HG03135 (cell line): ENCODE results near the gene RAPGEF1.
"Not testable (repeated sequence)": the region's sequence is repeated elsewhere in the genome, so short reads cannot be mapped to it uniquely, and the experiment has no call there.

Source experiments
- ATAC-seq: cut with Tn5 transposase; IDR thresholded peaks from one replicate; pipeline ENCODE4 v1.9.1; 2021; ENCODE audit warnings: mild to moderate bottlenecking, moderate library complexity; ENCODE audit not compliant: unreplicated experiment

RAPGEF1 gene

DNA sequence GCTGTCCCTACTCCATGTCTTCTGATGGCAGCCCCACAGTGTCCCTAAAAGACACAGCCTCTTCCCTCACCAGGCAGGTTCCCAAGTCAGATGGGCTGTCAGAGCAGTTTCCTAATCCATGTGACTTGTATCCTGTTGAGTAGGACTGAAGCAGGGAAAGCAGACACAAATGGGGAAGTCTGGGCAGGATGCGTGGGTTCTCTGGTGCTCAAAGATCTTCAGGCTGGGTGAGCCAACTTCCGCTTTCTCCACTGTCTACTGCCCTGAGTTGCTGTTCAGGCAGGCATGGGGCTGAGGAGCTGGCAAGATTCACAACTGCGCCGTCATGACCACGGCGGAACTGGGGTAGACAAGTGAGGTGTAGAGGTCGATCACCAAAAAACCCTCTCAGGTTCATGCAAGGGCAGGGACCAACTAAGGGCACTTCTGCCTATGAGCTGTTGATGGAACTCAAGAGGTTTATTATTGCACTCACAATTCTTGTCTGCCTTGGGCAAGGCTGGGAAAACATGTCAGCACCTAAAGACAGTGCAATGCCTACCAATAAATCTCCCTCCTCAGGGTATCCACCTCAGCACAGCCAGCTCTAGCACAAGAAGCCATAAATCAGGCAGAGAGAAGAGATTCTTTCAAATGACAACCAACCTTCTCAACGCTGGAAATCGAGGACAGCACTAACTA is 83.4 kb downstream of the RAPGEF1 start:
- peak; percentile 50 for ATAC-seq

DNA sequence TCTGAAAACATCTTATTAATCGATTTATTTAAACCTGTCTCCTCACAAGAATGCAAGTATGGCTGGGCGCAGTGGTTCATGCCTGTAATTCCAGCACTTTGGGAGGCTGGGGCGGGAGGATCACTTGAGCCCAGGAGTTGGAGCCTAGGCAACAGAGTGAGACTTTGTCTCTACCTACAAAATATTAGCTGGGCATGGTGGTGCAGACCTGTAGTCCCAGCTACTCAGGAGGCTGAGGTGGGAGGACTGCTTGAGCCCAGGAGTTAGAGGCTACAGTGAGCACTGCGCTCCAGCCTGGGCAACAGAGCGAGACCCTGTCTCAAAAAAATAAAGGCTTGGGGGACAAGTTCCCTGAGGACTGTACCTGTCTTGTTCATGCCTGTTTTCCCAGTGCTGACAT is 85.5 kb downstream of the RAPGEF1 start:
- ATAC-seq = not testable (repeated sequence)

DNA sequence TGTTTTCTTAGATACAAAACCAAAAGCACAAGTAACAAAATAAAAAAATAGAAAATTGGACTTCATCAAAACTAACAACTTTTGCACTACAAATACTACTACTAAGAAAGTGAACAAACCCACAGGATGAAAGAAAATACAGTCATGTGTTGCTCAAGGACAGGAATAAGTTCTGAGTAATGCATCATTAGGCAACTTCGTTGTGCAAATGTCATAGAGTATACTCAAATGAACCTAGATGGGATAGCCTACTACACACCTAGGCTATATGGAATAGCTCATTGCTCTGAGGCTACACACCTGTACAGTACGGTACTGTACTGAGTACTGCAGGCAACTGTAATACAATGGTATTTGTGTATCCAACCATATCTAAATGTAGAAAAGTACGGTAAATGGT is 88.3 kb downstream of the RAPGEF1 start:
- ATAC-seq = no peak

DNA sequence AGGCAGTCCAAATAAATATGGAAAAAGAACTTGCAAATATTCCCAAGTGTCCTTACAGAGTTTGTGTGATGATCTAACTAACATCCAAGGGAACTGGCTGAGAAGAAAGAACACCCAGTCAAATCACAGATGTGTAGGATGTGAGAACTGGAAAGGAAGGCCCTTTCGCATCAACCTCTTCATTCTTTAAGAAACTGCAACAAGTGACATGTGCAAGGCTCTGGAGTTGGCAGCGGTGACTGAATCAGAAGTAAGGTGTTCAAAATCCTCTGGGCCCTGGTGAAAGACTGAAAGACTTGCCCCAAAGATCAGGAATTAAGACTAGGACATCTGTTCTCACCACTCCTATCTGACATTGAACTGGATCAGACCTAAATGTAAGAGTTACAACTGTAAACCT is 88.7 kb downstream of the RAPGEF1 start:
- ATAC-seq = no peak

DNA sequence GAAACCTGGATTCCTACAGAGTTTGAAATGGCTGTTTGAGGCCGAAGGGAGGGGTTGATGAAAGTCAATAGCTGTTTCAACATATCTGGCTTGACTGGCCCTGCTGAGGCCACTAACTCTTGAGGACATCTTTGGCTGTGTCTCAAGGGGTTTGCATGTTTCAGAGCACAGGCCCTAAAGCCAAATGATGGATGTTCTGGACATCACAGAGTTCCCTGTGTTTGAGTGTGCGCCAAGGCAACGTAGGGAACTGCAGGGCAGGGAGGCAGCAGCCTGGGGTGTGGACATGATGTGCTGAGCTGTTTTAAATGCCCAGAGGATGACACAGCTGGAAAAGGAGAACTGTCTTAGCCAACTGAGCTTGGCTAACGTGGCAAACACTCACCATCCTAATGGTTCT is 89.6 kb downstream of the RAPGEF1 start:
- no peak for ATAC-seq

DNA sequence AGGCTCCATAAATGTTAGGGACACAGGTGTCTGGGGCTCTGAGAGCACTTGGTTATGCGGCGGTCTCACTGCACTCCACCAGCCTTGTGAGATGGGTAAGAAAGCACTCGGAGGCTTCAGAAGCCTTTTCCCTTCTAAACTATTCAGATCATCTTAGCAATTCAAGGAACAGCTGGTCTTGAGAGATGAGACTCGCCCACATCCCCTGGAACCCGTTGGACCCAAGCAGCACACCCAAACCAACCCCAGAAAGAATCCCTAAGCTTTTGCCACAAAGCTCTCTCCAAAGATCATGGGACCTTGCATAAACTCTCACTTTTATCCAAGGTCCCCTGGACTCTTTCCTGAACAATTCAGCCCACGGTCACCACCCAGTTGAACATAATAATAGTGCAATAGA is 90.2 kb downstream of the RAPGEF1 start:
- ATAC-seq = no peak

DNA sequence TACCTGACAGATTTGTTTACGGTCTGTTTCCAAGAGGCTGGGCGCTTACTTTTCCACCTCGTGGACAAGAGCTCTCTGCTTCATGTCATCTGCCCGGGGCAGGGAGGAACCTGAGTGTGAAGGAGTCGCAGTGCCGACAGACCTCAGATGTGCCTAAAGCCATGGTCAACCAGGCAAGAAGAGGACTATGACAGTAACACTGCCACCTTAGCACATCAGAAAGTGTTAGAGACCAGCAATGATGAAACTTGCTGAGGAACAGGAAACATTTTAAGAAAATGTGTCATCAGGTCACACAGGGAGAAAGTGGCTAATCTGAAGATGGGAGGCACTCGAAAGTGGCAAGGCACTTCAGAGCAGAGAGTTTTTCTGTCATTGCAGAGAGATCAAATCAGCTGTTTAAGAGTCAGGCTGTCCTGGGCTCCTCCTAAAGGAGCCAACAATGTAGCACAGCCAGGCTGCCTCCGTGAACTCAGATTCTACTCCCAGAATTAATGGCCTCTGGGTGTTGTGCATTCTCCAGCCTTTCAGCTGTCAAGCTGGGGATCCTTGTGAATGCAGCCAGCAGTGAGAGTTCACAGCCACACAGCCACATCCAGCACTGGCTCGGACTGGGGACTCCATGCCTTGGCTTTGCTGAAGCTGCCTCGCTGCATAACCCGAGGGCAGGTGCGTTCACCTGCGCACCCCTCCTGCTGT is 94.6 kb downstream of the RAPGEF1 start:
- ATAC-seq = no peak

DNA sequence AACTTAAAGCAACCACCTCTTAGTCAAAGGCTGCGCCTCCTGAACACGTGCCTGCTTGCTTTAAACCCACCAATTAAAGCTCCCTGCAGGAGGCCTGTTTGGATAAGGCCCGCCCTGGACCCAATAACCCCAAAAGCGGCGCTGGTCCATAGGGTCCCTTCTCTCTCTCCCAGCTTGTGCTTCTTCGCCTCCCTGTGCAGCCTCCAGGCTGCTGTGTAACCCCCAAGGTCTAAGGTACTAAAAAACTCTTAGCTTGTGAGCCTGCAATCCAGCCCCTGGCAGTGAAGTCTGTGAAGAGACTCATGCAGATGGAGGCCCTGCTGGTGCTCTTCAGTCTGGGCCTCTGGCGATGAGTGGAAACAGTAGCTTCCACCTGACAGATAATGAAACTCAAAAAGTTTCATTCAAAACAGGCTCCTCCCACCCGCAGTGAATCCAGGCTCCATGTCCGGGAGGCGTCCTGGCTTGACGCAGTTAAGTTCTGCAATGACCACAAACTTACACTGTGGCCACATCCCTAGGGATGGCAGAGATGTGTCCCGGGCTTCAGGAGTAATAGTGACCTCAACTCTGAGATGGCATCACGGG is 97.3 kb downstream of the RAPGEF1 start:
- peak; percentile 59 for ATAC-seq

DNA sequence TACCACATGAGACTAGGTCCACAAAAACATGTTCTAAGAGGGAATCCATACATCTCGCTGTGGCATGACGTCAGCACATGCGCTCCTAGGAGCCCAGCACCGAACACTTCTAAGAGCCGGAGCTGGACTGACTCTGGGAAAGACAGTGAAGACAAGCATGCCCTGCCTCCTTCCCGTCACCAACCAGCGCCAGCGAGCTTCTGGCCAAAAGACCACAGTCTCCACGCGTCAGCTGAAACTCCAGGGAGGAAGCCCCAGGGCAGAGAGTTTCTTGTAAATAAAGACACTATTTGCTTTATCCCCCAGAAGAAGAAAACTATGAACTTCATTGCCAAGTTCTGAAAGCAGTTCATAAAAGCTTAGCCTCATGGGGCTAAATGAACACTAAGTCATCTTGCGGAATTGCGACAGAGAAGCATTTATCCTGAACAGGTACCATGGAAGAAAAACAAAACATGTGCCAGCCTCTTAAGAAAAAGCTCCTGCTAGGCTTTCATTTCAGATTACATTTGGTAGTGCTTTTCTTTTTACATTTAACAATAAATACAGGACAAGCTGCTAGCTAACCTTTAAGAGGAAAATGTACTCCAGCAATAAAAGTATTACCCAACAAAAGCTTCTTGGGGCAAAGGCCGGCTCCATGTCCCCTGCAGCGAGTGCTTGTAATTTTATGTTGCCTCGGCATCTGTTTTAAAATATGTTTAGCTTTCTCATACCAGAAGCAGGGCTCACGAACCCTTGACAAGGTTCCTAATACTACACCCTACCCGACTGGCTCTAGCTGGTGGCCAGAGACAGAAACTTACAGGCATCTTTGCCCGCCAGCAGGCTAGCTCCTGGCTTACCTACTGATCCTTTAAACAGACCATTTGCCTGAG is 98.0 kb downstream of the RAPGEF1 start:
- ATAC-seq = no peak

DNA sequence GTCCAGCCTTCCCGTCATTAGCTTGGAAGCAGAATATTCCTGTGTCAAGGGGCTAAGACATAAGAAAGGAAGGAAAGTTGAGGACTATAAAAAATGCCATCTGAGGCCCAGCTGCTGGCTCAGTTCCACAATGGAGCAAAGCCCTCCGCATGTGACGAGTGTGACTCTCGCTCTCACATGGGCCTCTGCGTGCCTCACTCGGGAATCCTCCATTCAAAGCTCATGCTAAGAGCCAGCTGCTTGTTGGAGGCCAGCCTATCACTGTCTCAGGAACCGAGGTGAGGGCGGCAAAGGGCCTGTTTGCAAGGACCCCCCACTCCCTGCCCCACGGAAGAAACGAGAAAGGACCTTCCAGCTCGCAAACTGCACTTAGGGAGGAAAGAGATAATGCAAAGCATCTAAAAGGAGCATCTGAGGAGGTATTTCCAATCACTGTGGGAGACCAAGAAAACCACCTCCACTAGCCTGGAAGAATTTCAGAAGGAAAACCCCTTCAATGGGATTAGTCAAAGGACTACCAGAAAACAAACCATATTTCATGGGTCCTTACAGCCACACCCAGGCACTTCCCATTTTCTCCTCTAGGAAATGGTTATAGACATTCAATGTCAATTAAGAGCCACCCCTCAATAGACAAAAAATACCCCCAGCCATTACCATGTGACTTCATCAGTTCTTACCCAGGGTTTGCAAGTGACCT is 99.3 kb downstream of the RAPGEF1 start:
- ATAC-seq = no peak

DNA sequence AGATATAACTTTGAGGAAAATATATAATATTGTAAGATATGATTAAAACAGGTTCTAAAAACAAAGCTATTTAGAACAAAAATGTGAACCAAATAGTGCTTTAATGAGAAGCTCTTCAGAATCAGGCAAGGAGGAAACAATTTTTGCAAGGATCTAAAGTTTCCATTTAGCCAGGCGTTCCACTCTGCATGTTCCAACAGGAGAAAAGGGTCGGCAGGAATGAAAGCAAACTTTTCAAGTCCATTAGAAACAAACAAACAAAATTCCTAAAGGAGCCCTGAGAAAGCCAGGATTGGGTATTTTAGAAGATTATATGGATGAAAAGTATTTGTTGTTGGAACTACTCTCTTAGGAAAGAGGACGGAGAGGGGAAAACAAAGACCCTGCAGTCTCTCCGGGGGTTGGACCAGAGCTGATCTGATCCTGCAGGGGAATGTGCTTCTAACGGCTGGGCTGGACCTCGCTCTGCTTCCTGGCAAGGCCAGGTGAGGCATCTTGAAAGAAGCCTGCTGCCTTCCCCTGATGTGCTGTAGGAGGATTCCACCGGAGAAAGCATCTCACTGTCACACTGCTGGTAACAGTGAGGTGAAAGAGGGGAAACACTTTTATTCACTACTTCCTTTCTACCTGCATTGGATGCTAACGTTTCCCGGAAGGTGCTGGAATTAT is 100.0 kb downstream of the RAPGEF1 start:
- no peak for ATAC-seq

DNA sequence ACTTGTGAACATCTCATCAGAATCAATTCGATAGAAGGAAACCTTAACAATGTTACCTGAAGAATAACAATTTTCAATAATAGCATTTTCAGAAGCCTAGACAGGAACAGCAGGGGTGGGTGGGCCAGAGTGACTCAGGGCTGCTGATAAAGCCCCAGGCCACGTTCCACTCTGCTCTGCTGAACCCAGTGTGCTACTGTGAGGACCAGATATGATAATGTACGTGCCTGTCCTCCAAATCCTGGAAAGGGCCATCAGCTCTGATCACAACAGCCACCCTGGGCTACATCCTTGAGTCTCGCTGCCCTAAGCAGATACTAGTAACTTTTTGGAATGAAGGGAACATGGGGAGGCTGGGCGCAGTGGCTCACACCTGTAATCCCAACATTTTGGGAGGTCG is 103.3 kb downstream of the RAPGEF1 start:
- ATAC-seq = no peak

DNA sequence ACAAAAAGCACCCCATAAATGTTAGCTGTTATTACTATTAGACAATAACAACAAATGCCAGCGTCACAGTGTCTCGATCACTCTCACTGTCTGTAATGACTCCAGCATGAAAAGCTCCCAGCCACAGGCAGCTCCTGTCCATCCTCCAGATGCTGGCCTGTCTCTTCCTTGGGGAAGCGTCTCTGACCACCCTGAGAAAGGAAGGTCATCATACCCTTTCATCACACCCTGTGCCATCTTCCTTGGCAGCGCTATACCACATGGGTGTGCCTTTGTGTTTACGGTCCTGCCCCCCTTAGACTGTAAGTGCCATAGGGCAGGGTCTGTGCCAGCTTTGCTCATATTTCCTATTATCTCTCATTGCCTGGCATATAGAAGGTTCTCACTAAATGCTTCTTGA is 104.0 kb downstream of the RAPGEF1 start:
- ATAC-seq = no peak

DNA sequence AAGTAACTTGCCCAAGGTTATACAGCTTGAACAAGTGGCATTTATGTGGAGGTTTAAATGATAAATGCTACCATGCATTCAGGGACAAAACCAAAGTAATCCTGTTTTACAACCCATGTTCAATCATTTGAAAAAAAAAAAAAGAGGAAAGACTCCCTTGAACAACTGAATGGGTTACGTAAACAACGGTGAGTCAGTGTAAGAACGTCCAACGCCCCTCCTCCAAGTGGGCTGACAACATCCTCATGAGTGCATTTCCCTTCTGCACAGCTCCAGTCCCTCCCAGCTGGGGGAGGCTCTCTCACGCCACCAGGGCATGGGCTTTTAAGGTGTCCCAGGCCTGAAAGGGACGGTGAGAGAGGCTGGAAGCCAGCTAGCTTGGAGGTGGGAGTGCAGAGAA is 104.6 kb downstream of the RAPGEF1 start:
- ATAC-seq = no peak

DNA sequence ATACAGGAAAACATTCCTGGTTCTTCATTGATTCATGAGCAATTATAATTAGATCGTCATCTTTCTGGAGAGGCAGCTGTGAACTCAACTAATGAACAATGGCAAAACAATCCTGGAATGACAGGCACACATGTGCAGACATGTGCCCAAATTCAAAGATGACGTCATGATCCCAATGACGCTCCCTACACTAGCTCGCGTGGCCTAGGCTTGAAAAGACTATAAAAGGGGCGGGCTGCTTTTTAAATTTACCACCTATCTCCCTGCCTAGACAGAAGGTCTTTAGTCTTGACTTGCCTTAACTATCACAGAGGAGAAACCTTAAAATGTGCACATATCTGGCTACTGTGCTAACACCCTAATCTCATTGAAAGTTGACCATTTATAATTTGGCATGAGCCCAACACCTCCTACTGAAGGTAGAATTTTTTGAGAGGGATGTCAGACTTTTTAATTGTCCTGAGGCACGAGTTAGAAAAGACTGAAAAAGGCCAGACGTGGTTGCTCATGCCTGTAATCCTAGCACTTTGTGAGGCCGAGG is 106.3 kb downstream of the RAPGEF1 start:
- no peak for ATAC-seq

DNA sequence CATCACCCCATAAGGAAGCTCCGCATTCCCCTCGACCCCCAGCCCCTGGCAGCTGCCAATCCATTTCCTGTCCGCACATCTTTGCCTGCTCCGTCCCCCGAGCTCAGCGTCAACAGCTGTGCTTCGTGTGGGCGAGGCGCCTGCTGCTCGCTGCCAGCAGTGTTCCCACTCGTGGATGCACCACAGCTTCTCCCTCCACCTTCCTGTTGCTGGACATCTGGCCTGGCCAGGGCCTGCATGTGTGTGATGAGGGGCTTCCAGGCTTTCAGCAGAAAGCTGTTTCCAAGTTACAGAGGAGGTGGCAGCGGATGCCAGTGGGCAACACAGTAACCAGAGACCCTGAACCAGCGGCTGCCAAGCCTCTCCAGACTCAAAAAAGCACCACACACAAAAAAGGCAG is 108.6 kb downstream of the RAPGEF1 start:
- no peak for ATAC-seq

DNA sequence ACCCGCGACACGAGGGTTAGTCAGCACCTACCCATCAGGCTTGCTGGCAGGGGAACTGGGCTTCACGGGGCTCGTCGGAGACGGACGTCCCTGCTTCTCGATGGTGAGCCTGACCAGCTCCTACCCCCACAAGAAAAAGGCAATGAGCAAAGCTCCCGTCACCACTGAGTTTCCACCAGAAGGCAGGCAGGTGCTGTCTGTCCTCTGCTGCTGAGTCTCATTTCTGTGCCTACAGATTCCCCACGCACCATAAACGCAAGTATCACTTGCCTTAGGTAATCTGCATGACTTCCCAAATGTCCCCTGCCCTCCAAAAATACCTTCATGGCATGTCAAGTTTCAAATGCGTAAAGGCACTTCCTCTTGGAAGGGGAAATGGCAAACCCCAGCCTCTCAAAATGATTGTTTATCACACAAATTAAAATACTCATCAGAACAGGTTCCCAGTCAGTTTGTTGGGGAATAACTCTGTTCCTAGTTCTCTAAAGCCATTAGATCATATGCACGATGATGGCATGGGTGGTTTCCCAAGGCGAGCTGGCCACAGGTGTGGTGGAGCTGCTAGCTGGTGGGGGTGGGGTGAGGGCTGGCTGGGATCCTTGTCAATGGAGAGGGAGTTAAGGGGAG is 109.6 kb downstream of the RAPGEF1 start:
- no peak for ATAC-seq

DNA sequence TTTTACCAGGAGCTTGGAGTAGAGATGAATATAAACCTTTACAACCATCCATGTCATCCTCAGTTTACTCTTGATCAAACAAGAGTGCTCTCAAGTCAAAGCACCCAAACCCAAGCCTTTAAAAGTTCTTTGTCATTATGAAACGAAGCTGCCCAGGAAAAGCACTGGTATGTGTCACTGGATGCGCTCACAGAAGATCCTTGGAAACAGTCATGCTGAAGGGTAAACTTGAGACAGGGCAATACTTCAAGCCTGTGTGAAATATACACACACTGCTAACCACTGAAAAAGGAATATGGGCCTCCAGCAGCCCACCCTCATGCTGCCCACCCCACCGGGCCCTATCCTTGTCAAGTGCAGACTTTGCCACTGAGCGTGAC is 110.1 kb downstream of the RAPGEF1 start:
- no peak for ATAC-seq

DNA sequence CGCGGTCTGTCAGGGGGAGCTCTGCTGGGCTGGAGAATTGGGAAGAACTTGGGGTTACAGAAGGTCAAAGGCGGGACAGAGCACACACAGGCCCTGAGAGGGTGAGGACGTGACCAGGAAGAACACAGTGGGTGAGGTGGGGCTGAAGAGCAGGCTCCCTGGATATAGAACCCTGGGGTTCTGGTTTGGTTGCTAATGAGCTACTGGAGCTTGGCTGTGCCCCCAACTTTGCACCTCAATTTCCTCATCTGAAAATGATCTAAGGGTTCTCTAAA is 110.7 kb downstream of the RAPGEF1 start:
- ATAC-seq = no peak
